ENCODE results near the gene GABRD. TPM values are rescaled to one million over a fixed set of nuclear protein-coding genes. Genes with fewer than 3 reads are reported as not detected.

Gene GABRD
- total RNA-seq, 1 experiment from 2014 or later: 15.6 TPM

DNA sequence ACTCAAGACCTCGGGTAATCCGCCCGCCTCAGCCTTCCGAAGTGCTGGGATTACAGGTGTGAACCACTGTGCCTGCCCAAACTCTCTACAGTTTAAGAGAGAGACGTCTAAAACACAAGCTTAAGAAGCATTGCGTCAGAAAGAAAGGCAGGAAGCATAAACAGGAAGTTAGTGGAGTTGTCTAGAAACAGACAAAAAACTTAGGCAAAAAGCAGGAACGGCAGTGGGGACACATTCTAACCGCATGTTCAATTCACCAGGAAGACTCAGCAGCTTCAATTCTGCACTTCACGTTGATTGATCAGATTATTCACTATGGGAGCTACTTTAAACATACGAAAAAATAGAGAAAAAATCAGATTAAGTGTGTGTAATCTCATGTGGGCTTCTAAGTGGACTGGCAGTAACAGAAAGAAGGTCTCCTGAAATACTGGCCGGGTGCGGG, 22.9 kb upstream of the GABRD start:
- no TSS peak for BruUV-seq (replicated peaks)

DNA sequence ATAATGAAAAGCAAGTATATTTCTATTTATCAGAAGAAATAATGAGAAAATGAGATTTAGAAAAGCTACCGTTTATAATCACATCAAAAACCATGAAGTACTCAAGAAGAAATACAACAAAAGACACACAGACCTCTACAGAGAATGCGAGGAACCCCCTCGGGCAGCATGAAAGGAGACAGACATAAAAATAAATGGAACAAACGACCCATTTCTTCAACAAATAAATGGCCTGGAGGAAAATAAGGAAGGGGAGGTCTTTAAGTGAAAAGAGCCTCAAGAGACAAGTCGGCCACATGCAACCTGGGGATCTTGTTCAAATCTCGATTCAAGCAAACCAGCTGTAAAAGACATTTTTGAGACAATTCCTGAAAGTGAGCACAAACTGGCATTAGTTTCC, 21.6 kb upstream of the GABRD start:
- BruUV-seq (replicated peaks): no TSS peak
- TF ChIP-seq EGR1 (IDR thresholded peaks at IDR 0.05; ENCODE audit: low read depth) (no peak), RAD21 (IDR thresholded peaks at IDR 0.05; ENCODE audit: low read depth) (no peak), SRF (IDR thresholded peaks at IDR 0.05; ENCODE audit: low read depth) (no peak)
- Histone ChIP-seq H3K27ac (ENCODE audit: low read depth, low read length) (no peak overlapping the region), H3K4me2 (ENCODE audit: low read length) (no peak overlapping the region), H2AFZ (ENCODE audit: low read depth, low read length, poor library complexity, severe bottlenecking) (no peak overlapping the region), H3K9me3 (ENCODE audit: control insufficient read depth in 1 of 2, insufficient read depth in 1 of 2, low read depth in 1 of 2, low read length in 2 of 2) (no peaks in the 10 kb centered on the region), H3K27me3 (ENCODE audit: insufficient read depth, low read length) (no peaks in the 10 kb centered on the region), H3K4me3 (replicated peaks in 1 of 2; ENCODE audit: low read depth in 1 of 2, low read length in 2 of 2) (no peak overlapping the region), H3K9me2 (ENCODE audit: insufficient read depth) (no peaks in the 10 kb centered on the region), H3K9ac (ENCODE audit: low read length) (no peak overlapping the region), H3K79me2 (ENCODE audit: insufficient read depth, low read length) (no peaks in the 10 kb centered on the region), H4K20me1 (ENCODE audit: insufficient read depth) (no peaks in the 10 kb centered on the region), H3K4me1 (ENCODE audit: control insufficient read depth in 1 of 2, insufficient read depth in 2 of 2, low read length in 2 of 2) (peaks cover 4 to 6% of the 10 kb centered on the region in 2 experiments; a peak in 2 of 4 replicates), H3K36me3 (ENCODE audit: control insufficient read depth in 1 of 2, insufficient read depth in 2 of 2, low read length in 2 of 2) (no peaks in the 10 kb centered on the region)
- intact Hi-C loops (cut with micrococcal nuclease): no loop called here
- ATAC-seq (no peak), DNase-seq (ENCODE audit: low read depth, low spot score) (no peak)
- RAD21 ChIA-PET (ENCODE audit: low non-redundant PET in 1 of 2, low total read pairs in 2 of 2, uncharacterized antibody in 2 of 2, unreplicated experiment in 2 of 2): no interaction called here
- CTCF ChIA-PET: no interaction called here
- POLR2A ChIA-PET: no interaction called here

More for the DNA sequence above, 22.9 kb upstream of the GABRD start:
- Histone ChIP-seq H3K4me3 (replicated peaks in 1 of 2; ENCODE audit: low read depth in 1 of 2, low read length in 2 of 2) (no peak overlapping the region), H2AFZ (ENCODE audit: low read depth, low read length, poor library complexity, severe bottlenecking) (no peak overlapping the region), H3K9me2 (ENCODE audit: insufficient read depth) (no peaks in the 10 kb centered on the region), H3K9ac (ENCODE audit: low read length) (no peak overlapping the region), H3K27ac (ENCODE audit: low read depth, low read length) (no peak overlapping the region), H3K79me2 (ENCODE audit: insufficient read depth, low read length) (no peaks in the 10 kb centered on the region), H3K36me3 (ENCODE audit: control insufficient read depth in 1 of 2, insufficient read depth in 2 of 2, low read length in 2 of 2) (no peaks in the 10 kb centered on the region), H3K9me3 (ENCODE audit: control insufficient read depth in 1 of 2, insufficient read depth in 1 of 2, low read depth in 1 of 2, low read length in 2 of 2) (no peaks in the 10 kb centered on the region), H3K4me1 (ENCODE audit: control insufficient read depth in 1 of 2, insufficient read depth in 2 of 2, low read length in 2 of 2) (no peaks in the 10 kb centered on the region), H3K4me2 (ENCODE audit: low read length) (no peak overlapping the region), H3K27me3 (ENCODE audit: insufficient read depth, low read length) (no peaks in the 10 kb centered on the region), H4K20me1 (ENCODE audit: insufficient read depth) (no peaks in the 10 kb centered on the region)
- TF ChIP-seq JUND (IDR thresholded peaks at IDR 0.05) (no peak), CEBPB (IDR thresholded peaks at IDR 0.05; ENCODE audit: low read depth) (no peak), POLR2A (IDR thresholded peaks at IDR 0.05; ENCODE audit: borderline replicate concordance, extremely low read depth, insufficient read depth, insufficient read length) (no peak), EZH2 (IDR thresholded peaks at IDR 0.05) (no peak), ZFX (IDR thresholded peaks at IDR 0.05) (no peak), EGR1 (IDR thresholded peaks at IDR 0.05; ENCODE audit: low read depth) (no peak), SRF (IDR thresholded peaks at IDR 0.05; ENCODE audit: low read depth) (no peak), POLR2AphosphoS5 (IDR thresholded peaks at IDR 0.05; ENCODE audit: low read depth, low read length) (no peak)
- ChIA-PET POLR2A (no interaction called here), CTCF (no interaction called here), RAD21 (ENCODE audit: low non-redundant PET in 1 of 2, low total read pairs in 2 of 2, uncharacterized antibody in 2 of 2, unreplicated experiment in 2 of 2) (no interaction called here)
- DNase-seq (ENCODE audit: low read depth, low spot score) (no peak), ATAC-seq (no peak)
- intact Hi-C loops (cut with micrococcal nuclease): no loop called here
